HG02970 (cell line): ENCODE measurements around the gene COPG1.
"Not testable (repeated sequence)": the region's sequence is repeated elsewhere in the genome, so short reads cannot be mapped to it uniquely, and the experiment has no call there.

Source experiments
- ATAC-seq: cut with Tn5 transposase; IDR thresholded peaks from one replicate; pipeline ENCODE4 v1.9.1; 2021; ENCODE audit warnings: mild to moderate bottlenecking, moderate library complexity, moderate number of reproducible peaks; ENCODE audit not compliant: unreplicated experiment, low FRiP score

Gene COPG1

GRCh38 chr3:129240436-129240835 lies 9.0 kb upstream of the COPG1 start:
- ATAC-seq, result no peak

GRCh38 chr3:129245141-129245540 lies 4.3 kb upstream of the COPG1 start:
- ATAC-seq, result no peak

- ATAC-seq, result not testable (repeated sequence)
Observed at GRCh38 chr3:129245641-129246306, 3.6 kb upstream of the COPG1 start.

- ATAC-seq, result no peak
Observed at GRCh38 chr3:129246636-129247035, 2.8 kb upstream of the COPG1 start.

GRCh38 chr3:129248286-129248979 lies 973 bp upstream of the COPG1 start:
- ATAC-seq, result no peak

GRCh38 chr3:129252748-129253147 lies 3.3 kb downstream of the COPG1 start:
- no peak for ATAC-seq

GRCh38 chr3:129254536-129255230 lies 5.3 kb downstream of the COPG1 start:
- ATAC-seq, result no peak

GRCh38 chr3:129256270-129256669 lies 6.9 kb downstream of the COPG1 start:
- ATAC-seq, result no peak

- ATAC-seq, result no peak
Observed at GRCh38 chr3:129257609-129258008, 8.2 kb downstream of the COPG1 start.

GRCh38 chr3:129259612-129260477 lies 10.4 kb downstream of the COPG1 start:
- no peak for ATAC-seq

- no peak for ATAC-seq
Observed at GRCh38 chr3:129260606-129261005, 11.2 kb downstream of the COPG1 start.

GRCh38 chr3:129261894-129262293 lies 12.5 kb downstream of the COPG1 start:
- no peak for ATAC-seq

GRCh38 chr3:129263161-129263910 lies 13.9 kb downstream of the COPG1 start:
- no peak for ATAC-seq

GRCh38 chr3:129264994-129265393 lies 15.6 kb downstream of the COPG1 start:
- ATAC-seq, result not testable (repeated sequence)

- no peak for ATAC-seq
Observed at GRCh38 chr3:129266651-129267050, 17.2 kb downstream of the COPG1 start.

- no peak for ATAC-seq
Observed at GRCh38 chr3:129268396-129268795, 19.0 kb downstream of the COPG1 start.

- ATAC-seq, result no peak
Observed at GRCh38 chr3:129271674-129272073, 22.3 kb downstream of the COPG1 start.

GRCh38 chr3:129276385-129276784 lies 27.0 kb downstream of the COPG1 start:
- ATAC-seq, result peak; percentile 55

GRCh38 chr3:129277829-129278271 lies 28.4 kb downstream of the COPG1 start:
- ATAC-seq, result no peak

- peak; percentile 43 for ATAC-seq
Observed at GRCh38 chr3:129278439-129278965, 29.1 kb downstream of the COPG1 start, which contains the start of gene HMCES. TSS of gene HMCES (plus strand) at chr3:129278870. CDS start at chr3:129279733, 863 bp downstream.
